Activated naive CD4-positive, alpha-beta T cell (primary cell): Measurements from ENCODE around the gene L3MBTL3.

Source experiments
- DNase-seq, 4 experiments: peaks; one replicate each; lab custom pipeline; 2025; lab: John Stamatoyannopoulos, UW

Gene L3MBTL3

GRCh38 chr6:130183271-130184222 is 165.2 kb downstream of the L3MBTL3 start:
- no peak for DNase-seq

GRCh38 chr6:130185658-130186057 is 167.3 kb downstream of the L3MBTL3 start:
- no peak for DNase-seq

DNA sequence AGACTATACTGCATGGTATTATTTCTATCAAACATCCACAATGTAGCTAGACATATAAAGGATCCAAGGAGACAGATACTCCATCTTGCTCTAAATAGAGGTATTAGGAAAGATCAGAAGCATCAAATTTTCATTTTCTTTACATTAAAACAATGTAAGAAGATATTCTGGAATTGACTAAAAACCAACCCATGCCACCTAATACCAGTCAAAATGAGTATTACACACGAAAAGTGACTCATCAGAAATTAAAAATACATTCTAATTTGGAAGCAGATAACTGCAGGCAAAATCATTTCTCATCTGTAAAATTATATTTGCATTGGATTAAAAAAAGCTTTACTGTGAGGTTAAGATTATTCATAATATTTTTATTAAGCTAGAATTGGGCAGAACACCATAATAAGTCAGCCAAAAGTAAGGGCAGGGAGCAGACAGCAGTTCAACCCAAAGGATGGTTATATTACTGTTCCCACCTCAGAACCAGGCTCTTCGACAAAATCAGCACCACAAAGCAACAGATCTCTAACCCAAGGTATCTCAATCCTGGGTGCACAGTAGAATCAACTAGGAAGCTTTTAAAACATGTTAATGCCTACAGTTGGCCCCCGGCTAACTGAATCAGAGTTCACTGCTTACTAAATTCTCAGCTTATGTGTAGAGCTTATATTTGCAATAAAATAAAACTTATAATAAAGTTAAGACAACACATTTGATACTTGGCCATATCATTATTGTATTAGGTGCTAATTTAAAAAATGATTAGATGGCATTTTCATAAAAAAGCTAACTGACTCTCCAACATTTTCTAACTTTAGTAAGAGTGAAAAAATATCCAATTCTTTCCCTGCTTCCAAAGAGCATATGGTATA is 169.2 kb downstream of the L3MBTL3 start:
- DNase-seq: no peak

DNA sequence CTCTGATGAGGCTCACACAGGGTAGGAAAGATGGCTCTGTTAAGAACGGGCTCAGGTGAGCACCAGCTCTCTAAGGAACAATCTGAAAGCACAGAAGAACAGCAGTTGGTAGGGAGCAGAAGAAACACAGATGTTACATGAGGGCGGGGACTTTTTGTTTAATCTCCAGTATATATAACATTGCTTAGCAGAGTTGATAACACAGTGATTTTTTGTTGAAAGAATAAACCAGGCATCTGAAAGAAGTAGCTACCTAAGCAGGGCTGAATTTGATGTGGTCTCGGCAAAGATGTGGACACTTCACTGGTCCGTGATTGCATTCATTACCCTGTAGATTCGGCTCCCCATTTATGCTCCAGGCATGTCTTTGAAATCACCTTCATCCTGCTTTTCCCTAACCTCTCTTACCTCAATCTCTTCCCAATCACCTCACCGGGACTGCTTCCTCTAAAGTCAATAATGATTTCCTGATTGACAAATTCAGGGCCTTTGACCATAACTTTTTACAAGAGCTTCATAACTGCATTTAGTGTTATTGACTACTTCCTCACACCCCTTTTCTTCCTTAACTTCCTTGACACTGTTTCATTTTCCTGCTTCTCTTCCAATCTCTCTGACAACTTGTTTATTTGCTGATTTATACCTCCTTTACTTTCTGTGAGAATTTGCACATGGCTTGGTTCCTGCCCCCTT is 170.0 kb downstream of the L3MBTL3 start:
- no peak for DNase-seq

DNA sequence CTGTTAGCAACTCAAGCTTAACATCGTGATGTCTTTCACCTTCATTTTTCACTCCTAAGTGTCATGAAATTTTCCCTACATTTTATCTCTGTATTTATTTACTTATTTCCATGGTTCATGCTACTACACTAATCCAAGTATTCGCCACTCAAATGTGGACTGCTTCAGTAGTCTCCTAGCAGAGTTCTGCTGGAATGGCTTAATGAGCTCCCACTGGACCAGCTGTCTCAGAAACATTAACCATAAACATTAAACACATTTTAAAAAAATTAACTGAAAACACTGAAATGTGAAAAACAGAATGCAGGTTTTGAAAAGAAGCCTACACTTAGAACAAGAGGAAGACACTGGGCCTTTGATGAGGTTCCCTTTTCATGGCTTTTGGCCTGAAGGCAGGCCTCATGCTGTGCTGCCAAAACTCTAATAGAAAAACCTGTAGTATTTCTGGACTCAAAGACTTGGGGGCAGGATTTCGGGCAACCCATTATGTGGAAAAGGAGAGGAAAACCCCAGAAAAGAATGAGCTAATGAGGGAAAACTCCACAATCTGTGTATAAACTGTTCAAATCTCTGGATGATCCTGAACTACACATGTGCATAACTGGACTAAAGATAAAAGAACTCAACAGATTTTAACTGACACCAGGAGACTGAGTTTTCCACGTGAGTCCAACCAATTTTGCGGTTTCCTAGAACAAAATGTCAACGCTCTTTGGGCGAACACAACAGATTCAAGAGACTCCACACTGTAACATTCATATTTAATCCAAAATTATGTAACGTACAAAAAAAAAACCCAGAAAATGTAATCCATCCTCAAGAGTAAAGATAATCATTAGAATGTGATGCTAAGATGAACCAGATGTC is 171.4 kb downstream of the L3MBTL3 start:
- DNase-seq: no peak
